Stimulated activated CD4-positive, alpha-beta T cell treated with anti-CD3 and anti-CD28 coated beads, Interleukin-12 subunit alpha, Interleukin-12 subunit beta, amount 100 ng/mL, for 24 hours (primary cell): ENCODE results near the gene AKAP9.
"Not testable (repeated sequence)": the region's sequence is repeated elsewhere in the genome, so short reads cannot be mapped to it uniquely, and the experiment has no call there.

Experiments used
- DNase-seq, 2 experiments: peaks; one replicate each; pipeline ENCODE4 v3.0.0-alpha.2; 2020; ENCODE audit warnings: low read depth in 2 of 2

The AKAP9 gene

DNA sequence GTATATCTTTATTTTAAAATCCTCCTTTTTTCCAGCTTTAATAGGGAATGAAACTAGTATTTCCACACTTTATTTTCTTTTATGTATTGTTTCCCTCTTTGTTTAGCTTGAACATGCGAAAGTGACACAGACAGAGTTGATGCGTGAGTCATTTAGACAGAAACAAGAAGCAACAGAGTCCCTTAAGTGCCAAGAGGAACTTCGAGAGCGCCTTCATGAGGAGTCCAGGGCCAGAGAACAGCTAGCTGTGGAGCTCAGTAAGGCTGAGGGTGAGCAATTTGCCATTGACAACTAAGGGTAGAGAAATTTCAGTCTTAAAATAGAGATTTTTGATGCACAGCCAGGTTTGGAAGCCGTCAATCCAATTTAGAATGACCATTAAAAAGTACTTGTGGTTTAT lies 120.5 kb downstream of the AKAP9 start:
- no peak for DNase-seq

DNA sequence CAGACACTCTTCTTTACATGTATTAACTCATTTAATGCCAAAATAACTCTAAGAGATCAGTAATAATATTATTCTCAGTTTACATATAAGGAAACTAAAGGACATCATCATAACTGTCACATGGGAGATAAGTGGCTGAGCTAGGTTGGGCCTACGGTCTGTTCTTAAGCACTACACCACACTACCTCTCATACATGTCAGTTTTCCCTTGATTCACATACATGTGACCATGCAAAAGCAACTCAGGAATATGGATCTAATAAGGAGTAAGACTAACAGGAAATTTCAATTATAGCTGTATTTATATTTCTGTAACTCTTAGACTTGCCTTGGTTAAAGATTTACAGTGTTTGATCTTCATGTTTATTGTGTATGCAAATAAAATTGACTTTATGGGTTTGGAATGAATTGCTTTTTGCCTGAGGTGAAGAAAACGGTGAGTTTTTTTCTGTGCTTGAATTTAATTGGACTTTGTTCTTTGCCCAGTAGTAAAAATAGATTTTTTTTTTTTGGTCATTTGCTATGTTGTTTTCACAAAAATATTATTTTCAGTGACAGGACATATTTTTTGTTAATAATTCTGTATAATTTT lies 123.9 kb downstream of the AKAP9 start:
- no peak for DNase-seq

GRCh38 chr7:92071032-92071431 lies 130.4 kb downstream of the AKAP9 start:
- DNase-seq, result no peak

- DNase-seq, result no peak
These were observed 131.5 kb downstream of the AKAP9 start for GRCh38 chr7:92072121-92072520.

DNA sequence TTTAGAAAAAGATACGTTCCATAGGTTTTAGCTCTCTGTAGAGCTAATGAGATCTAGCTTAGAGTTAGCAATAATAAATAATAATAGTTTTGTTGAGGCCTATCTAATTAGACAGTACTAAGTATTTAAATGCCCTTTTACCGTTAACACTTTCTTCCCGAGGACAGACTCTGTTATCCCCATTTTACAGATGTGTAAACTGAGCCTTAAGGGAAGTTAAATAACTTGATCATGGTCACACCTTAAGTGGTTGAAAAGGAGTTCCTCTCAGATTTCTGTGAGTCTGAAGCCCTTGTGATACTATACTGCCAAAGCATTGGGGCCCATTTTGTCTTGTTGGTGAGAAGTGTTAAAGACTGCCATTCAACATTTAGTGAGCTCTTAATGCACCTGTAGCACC lies 132.0 kb downstream of the AKAP9 start:
- no peak for DNase-seq

- DNase-seq, result no peak
These were observed 134.9 kb downstream of the AKAP9 start for GRCh38 chr7:92075455-92076158.

GRCh38 chr7:92076509-92076908 lies 135.8 kb downstream of the AKAP9 start:
- no peak for DNase-seq

GRCh38 chr7:92083922-92084321 lies 143.3 kb downstream of the AKAP9 start:
- DNase-seq, result not testable (repeated sequence)

GRCh38 chr7:92088266-92088665 lies 147.6 kb downstream of the AKAP9 start:
- no peak for DNase-seq

GRCh38 chr7:92092210-92092609 lies 151.5 kb downstream of the AKAP9 start:
- DNase-seq, result no peak

DNA sequence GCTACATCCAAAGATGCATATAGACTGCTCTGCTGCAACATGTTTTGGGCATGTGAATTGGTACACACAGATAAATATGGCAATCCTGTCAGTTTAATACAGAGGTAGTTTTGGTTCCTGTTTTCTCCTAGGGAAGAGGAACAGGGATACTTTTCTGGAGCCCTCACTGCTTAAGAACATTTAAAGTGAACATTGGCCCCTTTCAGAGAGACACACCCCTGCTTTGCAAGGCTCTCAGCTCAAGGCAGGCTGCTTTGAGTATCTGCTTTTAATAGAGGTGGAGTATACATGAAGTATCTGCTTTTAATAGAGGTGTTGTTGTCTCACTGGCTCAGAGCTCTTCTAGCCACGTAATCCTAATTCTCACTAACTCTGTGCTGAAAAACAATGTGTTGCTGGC lies 154.7 kb downstream of the AKAP9 start:
- no peak for DNase-seq

DNA sequence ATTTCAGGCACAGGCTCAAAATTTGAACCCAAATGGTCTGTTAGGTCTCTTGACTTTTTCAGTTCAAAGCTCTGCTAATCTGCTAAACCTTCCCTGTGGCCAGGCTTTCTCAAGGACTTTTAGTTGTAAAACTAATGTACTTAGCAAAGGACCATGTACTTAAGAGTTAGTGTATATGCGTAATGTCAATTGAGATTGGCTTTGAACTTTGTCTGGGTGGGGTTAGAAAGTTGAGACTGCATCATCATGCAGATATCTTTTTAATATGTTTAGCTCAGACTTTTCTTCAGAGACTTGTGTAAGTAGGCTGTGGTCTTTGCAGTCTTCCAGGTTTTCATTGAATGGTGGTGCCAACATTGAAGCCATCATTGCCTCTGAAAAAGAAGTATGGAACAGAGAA lies 159.9 kb downstream of the AKAP9 start:
- no peak for DNase-seq

DNA sequence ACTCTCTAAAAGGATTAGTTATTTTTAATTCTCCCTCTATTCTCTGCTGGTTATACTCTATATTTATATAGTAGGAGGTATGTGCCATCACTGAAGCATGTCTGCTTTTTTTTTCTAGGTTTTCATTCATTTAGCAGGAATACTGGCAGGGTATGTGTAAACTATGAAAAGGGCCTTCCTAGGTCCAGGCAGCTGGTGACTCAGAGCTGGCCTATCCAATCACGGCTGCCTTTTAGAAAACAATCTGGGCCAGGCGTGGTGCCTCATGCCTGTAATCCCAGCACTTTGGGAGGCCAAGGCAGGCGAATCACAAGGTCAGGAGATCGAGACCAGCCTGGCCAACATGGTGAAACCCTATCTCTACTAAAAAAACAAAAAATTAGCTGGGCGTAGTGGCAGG lies 162.2 kb downstream of the AKAP9 start:
- not testable (repeated sequence) for DNase-seq

GRCh38 chr7:92108821-92109220 lies 168.2 kb downstream of the AKAP9 start:
- DNase-seq, result no peak

DNA sequence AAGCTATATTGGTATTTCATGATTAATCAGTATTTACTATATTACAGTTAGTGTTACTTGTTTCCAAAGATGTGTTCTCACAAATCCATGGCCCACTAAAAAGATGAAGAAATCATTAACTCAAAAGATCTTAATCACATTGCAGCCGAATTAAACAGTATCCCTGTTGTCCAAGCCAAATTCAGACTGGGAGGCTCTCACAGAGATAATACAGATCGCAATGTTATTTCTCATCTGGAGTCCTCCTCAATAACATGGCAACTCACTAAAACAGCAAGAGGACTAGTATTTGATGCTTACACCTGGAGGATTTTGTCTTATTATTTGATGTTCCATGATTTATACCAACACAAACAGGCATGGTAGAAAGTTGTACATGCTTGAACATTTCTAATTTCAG lies 170.2 kb downstream of the AKAP9 start:
- DNase-seq, result no peak

DNA sequence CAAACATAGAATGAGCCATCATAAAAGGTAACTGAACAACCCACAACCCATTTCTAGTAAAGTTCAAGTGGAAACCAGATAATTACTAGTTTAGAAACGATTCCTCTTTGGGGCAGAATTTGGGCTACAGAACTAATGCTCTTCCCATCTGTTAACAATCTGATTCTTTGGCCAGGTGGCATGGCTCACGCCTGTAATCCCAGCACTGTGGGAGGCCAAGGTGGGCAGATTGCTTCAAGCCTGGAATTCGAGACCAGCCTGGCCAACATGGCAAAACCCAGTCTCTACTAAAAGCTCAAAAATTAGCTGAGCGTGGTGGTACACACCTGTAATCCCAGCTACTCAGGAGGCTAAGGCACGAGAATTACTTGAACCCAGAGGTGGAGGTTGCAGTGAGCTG lies 175.2 kb downstream of the AKAP9 start:
- no peak for DNase-seq

- DNase-seq, result no peak
These were observed 176.3 kb downstream of the AKAP9 start for GRCh38 chr7:92116949-92117348.

- no peak for DNase-seq
These were observed 178.6 kb downstream of the AKAP9 start for GRCh38 chr7:92119213-92119759.

DNA sequence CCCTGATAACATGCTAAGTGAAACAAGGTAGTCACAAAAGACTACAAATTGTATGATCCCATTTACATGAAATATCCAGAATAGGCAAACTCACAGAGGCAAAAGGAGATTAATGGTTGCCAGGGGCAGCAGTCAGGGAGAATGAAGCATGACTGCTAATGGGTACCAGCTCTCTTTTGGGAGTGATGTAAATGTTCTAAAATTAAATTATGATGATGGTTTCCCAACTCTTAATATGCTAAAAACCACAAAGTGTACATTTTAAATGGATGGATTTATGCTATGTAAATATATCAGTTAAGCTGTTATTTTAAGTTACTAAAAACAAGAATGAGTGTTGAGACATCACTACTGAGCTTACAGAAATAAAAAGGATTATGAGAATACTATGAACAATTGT lies 181.0 kb downstream of the AKAP9 start:
- no peak for DNase-seq

DNA sequence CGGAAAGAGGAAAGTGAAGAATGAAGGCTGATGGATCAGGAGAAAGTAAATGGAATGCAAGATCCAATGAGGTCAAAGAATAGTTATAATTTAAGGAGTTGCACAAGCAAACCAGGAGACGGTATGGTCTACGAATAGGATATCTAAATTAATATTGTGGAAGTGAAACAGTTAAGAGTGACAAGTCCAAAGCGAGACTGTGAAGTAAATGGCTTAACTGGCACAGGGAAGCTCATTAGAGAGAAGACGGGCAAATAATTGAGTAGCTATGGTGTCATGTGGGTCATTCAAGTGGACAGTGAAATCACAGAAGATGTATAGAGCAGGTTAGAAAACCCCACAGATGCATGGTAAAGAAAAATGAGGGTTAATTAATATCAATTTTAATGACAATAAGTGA lies 190.4 kb downstream of the AKAP9 start:
- no peak for DNase-seq

- no peak for DNase-seq
These were observed 191.2 kb downstream of the AKAP9 start for GRCh38 chr7:92131764-92132330.

DNA sequence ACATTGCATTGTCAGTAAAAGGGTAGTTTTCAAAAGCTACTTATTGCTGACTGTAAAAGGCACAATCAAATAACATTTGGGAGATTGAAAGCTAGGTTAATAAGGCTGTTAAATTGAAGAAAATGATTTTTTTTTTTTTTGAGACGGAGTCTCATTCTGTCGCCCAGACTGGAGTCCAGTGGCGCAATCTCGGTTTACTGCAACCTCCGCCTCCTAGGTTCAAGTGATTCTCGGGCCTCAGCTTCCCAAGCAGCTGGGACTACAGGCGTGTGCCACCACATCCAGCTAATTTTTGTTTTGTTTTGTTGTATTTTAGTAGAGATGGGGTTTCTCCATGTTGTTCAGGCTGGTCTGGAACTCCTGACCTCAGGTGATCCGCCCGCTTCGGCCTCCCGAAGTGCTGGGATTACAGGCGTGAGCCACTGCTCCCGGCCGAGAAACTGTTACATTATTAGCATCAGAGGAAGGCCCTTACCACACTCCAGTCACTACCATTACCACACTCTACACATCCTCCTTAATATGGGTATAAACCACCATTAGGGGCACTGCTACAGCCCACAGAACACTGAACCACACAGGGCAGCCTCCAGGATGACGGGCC lies 192.6 kb downstream of the AKAP9 start:
- no peak for DNase-seq
